Activated CD4-positive, alpha-beta T cell treated with anti-CD3 and anti-CD28 coated beads, Interleukin-10, Interleukin-2, amounts not matched to agents 100 ng/mL and 50 ng/mL, durations not matched to agents 16 hours and 8 hours (primary cell): ENCODE data around the gene SMYD3.

ENCODE experiments used
- DNase-seq: peaks from one replicate; pipeline ENCODE4 v3.0.0-alpha.2; 2020

Gene SMYD3

GRCh38 chr1:246269466-246269865 lies 237.6 kb downstream of the SMYD3 start:
- DNase-seq, result no peak

DNA sequence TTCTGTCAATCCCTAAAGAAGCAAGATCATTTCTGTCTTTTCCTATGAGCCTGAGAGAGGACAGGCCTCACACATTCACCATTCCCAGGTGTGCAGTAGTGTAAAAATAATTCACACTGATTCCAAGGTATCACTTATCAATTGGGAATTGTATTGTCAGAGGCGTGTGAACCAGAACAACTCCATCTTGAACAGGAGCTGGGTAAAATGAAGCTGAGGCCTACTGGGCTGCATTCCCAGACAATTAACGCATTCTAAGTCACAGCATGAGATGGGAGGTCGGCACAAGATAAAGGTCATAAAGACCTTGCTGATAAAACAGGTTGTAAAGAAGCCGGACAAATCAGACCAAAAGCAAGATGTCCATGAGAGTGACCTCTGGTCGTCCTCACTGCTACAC lies 239.2 kb downstream of the SMYD3 start:
- no peak for DNase-seq

DNA sequence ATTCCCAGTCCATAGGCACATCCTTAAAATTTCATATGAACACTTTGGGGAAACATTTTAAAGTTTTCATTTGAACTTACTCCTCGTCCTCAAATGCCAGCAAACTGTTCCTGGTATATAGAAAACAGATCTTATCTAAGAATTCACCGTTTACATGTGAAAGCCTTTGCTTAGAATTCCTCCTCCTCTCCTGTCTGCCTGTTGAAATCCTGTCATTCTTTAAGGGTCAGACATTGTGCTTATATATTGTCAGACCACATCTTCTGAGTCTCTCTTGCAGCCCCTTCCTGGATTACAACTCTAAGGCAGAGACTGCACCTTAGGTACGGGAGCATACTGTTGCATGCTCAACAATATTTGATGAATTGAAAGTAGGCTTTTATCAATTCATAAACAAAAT lies 239.7 kb downstream of the SMYD3 start:
- DNase-seq, result no peak

DNA sequence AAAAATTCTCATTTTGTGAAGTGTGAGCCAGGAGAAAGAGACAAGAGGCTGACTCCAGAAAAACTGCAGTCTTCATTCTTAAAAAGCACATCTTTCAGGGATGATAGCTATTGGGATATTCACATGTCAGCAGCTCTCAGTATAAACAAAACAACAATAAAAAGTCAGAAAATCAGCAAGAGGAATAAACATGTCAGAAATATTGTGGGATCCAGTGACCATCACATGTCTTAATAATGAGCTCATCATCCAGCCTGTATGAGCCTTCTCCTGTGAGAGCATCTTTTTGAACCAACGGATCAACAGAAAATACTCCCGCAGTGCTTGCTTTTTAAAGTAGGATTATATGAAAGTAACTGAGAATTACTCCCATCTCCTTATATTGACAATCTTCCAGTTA lies 241.6 kb downstream of the SMYD3 start:
- no peak for DNase-seq

GRCh38 chr1:246262281-246262680 lies 244.8 kb downstream of the SMYD3 start:
- no peak for DNase-seq

DNA sequence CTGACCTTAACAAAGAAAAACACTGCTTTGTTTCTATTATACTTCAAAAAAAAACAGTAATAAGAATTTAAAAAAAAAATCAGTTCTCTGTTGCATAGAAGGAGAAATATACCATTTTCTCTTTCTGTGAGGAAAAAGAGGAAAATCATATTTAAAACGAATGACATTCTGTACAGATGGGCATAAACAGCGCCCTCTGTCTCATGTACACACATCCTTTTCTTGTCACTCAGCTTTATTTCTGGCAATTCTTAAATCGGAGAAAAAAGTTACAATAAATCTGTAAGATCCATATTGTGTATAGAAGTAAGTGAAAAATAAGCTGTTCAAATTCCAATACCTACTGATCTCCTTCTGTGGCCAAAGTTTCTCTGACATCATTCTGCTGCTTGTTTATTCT lies 245.4 kb downstream of the SMYD3 start:
- no peak for DNase-seq

- DNase-seq, result no peak
These were observed 248.8 kb downstream of the SMYD3 start for GRCh38 chr1:246258250-246258649.

DNA sequence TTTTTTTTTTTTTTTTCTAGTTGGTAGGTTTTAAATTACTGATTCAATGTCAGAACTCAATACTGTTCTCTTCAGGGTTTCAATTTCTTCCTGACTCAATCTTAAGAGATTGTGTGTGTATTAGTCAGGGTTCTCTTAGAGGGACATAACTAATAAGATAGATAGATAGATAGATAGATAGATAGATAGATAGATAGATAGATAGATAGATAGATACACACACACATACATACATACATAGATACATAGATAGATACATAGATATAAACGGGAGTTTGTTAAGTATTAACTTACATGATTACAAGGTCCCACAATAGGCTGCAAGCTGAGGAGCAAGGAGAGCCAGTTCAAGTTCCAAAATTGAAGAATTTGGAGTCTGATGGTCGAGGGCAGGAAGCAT lies 251.3 kb downstream of the SMYD3 start:
- DNase-seq, result no peak

DNA sequence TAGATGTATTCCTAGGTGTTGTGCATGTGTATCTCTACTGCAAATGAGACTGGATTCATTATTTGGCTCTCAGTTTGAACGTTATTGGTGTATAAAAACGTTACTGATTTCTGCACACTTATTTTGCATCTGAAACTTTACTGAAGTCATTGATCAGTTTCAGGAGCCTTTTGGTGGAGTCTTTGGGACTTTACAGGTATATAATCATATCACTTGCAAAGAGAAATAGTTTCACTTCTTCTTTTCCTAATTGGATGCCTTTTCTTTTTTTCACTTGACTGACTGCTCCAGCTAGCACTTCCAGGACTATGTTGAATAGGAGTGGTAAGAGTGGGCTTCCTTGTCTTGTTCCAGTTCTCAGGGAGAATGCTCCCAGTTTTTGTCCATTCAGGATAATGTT lies 252.2 kb downstream of the SMYD3 start:
- DNase-seq, result no peak

DNA sequence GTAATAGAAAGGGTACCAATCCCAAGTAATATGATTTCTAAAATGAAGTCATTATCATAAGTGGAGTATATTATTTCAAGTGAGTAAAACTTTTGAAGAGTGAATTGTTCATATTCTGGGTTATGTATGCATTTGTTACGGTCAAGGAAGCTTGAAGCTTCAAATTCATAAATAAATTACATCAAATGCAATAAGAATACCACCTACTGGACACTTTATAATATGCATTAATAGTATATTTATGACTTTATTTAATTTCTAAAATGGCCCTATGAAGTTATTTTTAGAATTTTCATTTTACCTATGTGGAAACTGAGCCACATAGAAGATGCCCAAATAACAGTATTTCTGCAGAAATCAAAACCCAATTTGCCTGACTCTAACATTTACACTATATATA lies 260.6 kb downstream of the SMYD3 start:
- DNase-seq, result no peak

DNA sequence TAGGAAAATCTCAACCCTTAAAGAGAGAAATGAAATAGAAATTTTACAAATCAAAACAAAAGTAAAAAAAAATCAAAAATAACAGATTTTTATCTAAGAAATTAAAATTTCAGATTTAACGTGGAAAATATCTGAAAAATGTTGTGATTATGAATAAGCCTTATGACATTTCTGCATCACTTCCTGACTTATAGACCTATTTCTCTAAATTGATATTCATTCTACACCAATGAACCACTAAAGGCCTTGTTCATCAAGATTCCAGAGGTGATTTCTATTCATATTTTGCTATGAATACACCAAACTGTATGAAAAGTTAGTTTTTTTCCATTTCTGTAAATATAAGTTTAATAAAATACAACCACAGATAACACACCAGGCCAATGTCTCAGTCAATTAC lies 261.5 kb downstream of the SMYD3 start:
- DNase-seq, result no peak

- no peak for DNase-seq
These were observed 275.0 kb downstream of the SMYD3 start for GRCh38 chr1:246232126-246232525.

DNA sequence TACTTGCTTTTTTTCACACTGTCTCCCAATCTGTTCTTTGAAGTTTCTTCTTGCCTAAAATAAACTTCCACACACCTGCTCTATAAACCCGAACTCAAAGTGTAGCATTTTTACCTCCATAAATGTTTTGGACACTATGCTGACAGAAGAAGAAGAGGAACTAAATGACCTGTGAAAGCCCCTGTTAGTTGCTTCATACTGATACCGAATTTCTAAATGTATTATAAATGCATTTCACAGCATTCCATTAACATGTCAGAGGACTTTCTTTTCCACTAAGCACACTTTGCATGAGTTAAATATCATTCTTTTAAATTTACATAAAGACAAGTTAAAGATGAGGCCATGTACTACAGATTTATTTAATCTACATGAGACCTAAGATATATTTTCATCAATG lies 281.0 kb downstream of the SMYD3 start:
- DNase-seq, result no peak

GRCh38 chr1:246221485-246222255 lies 285.4 kb downstream of the SMYD3 start:
- no peak for DNase-seq

- DNase-seq, result no peak
These were observed 286.5 kb downstream of the SMYD3 start for GRCh38 chr1:246220495-246221065.

DNA sequence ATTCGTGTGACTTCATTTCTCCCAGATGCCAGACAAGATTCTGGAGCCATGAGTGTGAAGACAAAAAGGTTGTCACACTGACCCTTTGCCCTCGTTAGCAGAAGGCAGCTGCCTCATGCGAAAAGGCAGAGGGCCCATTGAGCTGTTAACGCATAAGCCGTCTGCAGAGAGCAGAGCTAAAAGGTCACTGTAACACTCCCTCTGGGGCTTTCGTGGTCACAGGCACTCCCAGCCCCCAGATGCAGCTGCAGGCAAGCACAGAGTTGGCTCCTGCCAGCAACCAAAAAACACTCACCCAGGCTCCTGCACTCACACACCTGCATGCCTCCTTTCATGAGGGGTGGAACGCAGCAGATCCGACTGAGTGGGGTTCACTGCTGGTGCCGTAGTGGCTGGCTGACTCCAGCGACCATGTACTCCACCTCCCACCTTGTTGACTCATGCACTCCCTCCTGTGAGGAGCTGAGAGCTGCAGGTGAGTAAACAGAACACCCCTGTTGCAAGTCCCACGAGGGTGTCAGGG lies 287.5 kb downstream of the SMYD3 start:
- no peak for DNase-seq

GRCh38 chr1:246218686-246219085 lies 288.4 kb downstream of the SMYD3 start:
- no peak for DNase-seq

GRCh38 chr1:246216906-246217305 lies 290.2 kb downstream of the SMYD3 start:
- DNase-seq, result no peak

- no peak for DNase-seq
These were observed 291.6 kb downstream of the SMYD3 start for GRCh38 chr1:246215510-246215903.

DNA sequence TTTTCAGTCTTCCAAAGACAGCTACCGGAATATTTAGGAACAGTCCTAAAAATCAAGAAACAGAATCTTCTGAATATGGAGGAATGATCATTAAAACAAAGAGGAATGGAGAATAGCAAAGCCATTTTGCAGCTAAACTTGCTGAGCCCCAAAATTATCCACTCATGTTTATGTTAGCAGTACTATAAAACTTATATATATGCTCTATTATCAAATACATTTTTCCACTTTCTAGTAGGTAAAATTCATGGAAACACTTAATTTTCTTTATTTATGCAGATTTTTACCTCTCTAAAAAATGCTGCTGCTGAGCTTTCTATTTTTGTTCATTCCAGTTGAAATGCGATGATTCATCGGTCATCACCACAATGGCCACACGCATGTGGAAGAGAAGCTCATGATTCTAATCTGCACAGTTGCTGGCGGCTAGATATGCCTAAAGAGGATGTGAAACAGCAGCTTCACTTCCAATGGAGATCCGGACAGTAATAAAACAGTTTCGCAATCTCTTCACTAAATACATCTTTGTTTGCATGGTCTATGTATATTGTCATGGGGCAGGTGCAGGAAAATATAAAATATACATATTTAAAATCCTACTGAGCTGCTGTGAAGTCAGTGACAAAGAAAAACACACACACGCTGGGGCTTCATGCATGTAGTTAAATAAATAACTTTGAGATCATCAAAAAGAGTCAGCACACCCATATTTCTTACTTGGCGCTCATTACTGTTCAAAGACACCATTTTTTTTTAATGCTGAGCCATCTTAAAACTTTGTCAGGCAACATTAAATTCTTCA lies 292.2 kb downstream of the SMYD3 start:
- DNase-seq, result peak; percentile 17

DNA sequence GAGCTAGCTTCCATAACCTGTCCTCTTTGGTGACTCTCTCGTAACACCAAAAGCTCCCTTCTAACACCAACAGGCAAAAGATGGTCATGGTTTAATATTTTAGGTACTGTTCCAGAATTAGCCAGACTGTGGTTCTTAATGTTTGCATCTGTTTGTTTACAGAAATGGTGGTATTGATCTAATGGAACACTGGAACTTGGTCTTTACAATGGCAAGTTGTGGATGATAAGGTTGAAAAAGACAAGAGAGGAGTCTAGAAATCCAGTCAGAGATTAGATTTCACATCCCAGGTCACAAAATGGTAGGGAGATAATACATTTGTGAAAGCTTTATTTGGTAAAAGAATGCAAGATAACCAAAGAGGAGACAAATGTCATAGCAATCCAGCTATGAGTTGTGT lies 293.1 kb downstream of the SMYD3 start:
- DNase-seq, result no peak

DNA sequence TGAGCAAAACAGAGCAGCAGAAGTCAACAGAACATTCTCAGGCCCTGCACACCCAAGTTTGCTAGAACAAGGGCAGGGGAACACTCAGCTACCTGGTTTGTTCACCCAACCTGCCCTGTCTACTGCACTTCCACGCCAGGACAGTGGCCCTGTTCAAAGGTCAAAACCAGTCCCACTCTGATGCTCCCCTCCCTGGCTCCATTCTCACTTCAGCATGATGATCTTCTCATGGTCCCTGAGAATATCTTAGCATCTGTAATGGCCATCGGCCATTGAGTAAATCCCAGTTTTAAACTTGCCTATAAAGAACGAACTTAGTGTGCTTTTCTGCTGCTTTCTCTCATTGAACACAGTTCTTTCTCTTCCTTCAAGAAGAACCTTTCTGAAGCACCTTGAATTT lies 293.6 kb downstream of the SMYD3 start:
- DNase-seq, result no peak

DNA sequence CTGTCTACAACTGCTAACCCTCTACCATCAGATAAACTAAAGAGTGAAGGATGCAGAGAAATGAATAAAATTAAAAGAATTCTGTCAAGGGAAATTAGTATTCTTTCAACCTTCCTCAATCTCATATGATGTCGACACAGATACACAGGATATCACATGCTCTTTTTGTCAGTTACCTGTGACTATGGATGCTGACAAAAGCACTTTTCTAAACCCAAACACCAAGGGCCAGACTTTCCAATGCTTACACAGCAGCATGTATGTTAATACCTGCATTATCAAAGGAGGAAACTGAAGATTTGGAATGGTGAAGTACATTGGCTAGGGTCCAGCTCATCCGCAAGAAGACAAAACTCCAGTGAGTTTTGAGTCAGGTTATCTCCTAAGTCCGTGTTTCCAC lies 294.0 kb downstream of the SMYD3 start:
- DNase-seq, result no peak

DNA sequence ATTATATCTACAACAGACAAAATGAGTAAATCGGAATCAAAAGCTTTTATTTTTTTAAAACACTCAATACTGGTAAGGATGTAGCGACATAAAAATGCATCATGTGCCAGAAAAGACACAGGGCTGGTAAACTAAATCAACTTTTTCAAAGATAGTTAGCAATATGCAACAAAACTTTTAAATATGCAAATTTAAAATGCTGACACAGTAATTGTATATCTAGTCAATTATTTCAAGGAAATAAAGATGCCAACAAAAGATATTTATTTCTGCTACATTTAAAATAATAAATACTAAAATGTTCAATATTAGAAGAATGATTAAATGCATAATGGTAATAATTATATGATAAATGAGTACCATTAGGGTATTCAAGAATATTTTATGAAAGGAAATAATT lies 295.1 kb downstream of the SMYD3 start:
- DNase-seq, result no peak
